M059J (cell line): ENCODE measurements around the gene PCSK6. TPM values are rescaled to one million over a fixed set of nuclear protein-coding genes. Genes with fewer than 3 reads are reported as not detected.

Source experiments
- total RNA-seq: library from RNA; depleted of rRNA; stranded (reverse); fragments of >200 nt; shearing (Covaris generic); gene quantifications from 2 replicates; pipeline ENCODE4 v1.2.3, GENCODE V29; 2014; rRNA removed

Gene PCSK6
- total RNA-seq, 1 experiment from 2014 or later: not detected

Other genes with a start within 250 kb of the PCSK6 start
- gene CHSY1, start 237.7 kb downstream of the PCSK6 start, total RNA-seq: 37.0 and 52.1 TPM in 2 replicates
- 85.5 and 86.5 TPM in 2 replicates for gene SELENOS, start 212.2 kb downstream of the PCSK6 start, total RNA-seq
- gene SNRPA1, start 194.5 kb downstream of the PCSK6 start, total RNA-seq: 27.6 and 32.6 TPM in 2 replicates
- gene TM2D3, start 162.7 kb upstream of the PCSK6 start, total RNA-seq: 30.4 and 34.2 TPM in 2 replicates
- 0.94 and 3.0 TPM in 2 replicates for gene TARS3, start 234.8 kb upstream of the PCSK6 start, total RNA-seq